HG03460 (cell line): Measurements from ENCODE around the gene SLC19A1.

Source experiments
- ATAC-seq: cut with Tn5 transposase; IDR thresholded peaks from one replicate; pipeline ENCODE4 v1.9.1; 2021; ENCODE audit not compliant: unreplicated experiment

The SLC19A1 gene

GRCh38 chr21:45494851-45495680 lies 47.2 kb downstream of the SLC19A1 start:
- ATAC-seq, result no peak

- no peak for ATAC-seq
Measured at GRCh38 chr21:45494135-45494850, 47.9 kb downstream of the SLC19A1 start.

- ATAC-seq, result no peak
Measured at GRCh38 chr21:45493401-45494001, 48.7 kb downstream of the SLC19A1 start.

- ATAC-seq, result no peak
Measured at GRCh38 chr21:45492765-45493164, 49.5 kb downstream of the SLC19A1 start.

GRCh38 chr21:45491623-45492022 lies 50.6 kb downstream of the SLC19A1 start:
- no peak for ATAC-seq

- no peak for ATAC-seq
Measured at GRCh38 chr21:45491056-45491455, 51.2 kb downstream of the SLC19A1 start.

GRCh38 chr21:45490049-45490731 lies 52.0 kb downstream of the SLC19A1 start:
- ATAC-seq, result no peak

GRCh38 chr21:45489722-45489982 lies 52.6 kb downstream of the SLC19A1 start:
- ATAC-seq, result no peak

- ATAC-seq, result no peak
Measured at GRCh38 chr21:45488931-45489721, 53.1 kb downstream of the SLC19A1 start.

GRCh38 chr21:45487891-45488600 lies 54.2 kb downstream of the SLC19A1 start:
- ATAC-seq, result no peak

- ATAC-seq, result no peak
Measured at GRCh38 chr21:45487161-45487806, 55.0 kb downstream of the SLC19A1 start.

GRCh38 chr21:45486443-45487160 lies 55.6 kb downstream of the SLC19A1 start:
- no peak for ATAC-seq

GRCh38 chr21:45485686-45486442 lies 56.4 kb downstream of the SLC19A1 start:
- ATAC-seq, result no peak

GRCh38 chr21:45484318-45484717 lies 57.9 kb downstream of the SLC19A1 start:
- no peak for ATAC-seq

GRCh38 chr21:45482899-45483821 lies 59.1 kb downstream of the SLC19A1 start:
- no peak for ATAC-seq

GRCh38 chr21:45481977-45482898 lies 60.0 kb downstream of the SLC19A1 start:
- ATAC-seq, result no peak
